Choroid plexus epithelial cell (primary cell): ENCODE data around the gene PLD1.

ENCODE experiments used
- DNase-seq: peaks from one replicate; pipeline ENCODE4 v3.0.0-alpha.2; 2010; ENCODE audit warnings: low read depth
- H3K4me3 ChIP-seq: 2 replicates; pipeline ENCODE4 v1.5.1; 2011; ENCODE audit warnings: low read depth, mild to moderate bottlenecking, control low read depth, low read length, moderate library complexity
- CTCF ChIP-seq: conservative IDR thresholded peaks from 2 replicates; pipeline ENCODE4 v1.5.1; 2011; ENCODE audit warnings: low read depth, mild to moderate bottlenecking, control low read depth, inconsistent platforms, low read length, moderate library complexity

The PLD1 gene

GRCh38 chr3:171804618-171805389, 5.5 kb downstream of the PLD1 start:
- peak; percentile 74 for DNase-seq
- TF ChIP-seq CTCF: no peak
- no peak overlapping the region for H3K4me3 ChIP-seq

- H3K4me3 ChIP-seq: no peak overlapping the region
- no peak for TF ChIP-seq CTCF
- DNase-seq: no peak
These were observed 7.2 kb downstream of the PLD1 start for GRCh38 chr3:171803044-171803443.

GRCh38 chr3:171802590-171802956, 7.7 kb downstream of the PLD1 start:
- H3K4me3 ChIP-seq: no peak overlapping the region
- DNase-seq: no peak
- TF ChIP-seq CTCF: no peak

GRCh38 chr3:171801738-171802589, 8.3 kb downstream of the PLD1 start:
- DNase-seq: peak; percentile 96
- TF ChIP-seq CTCF: no peak
- H3K4me3 ChIP-seq: no peak overlapping the region

GRCh38 chr3:171799501-171799900, 10.8 kb downstream of the PLD1 start:
- peak; percentile 28 for DNase-seq
- TF ChIP-seq CTCF: no peak
- no peak overlapping the region for H3K4me3 ChIP-seq

- TF ChIP-seq CTCF: no peak
- peak; percentile 36 for DNase-seq
- H3K4me3 ChIP-seq: no peak overlapping the region
These were observed 12.4 kb downstream of the PLD1 start for GRCh38 chr3:171797873-171798272.
